WTC11 (cell line): Measurements from ENCODE around the gene TXNRD1. TPM values are rescaled to one million over a fixed set of nuclear protein-coding genes. Genes with fewer than 3 reads are reported as not detected.
A peak's percentile ranks its signal among the peaks of the same experiment; 100 is the strongest.

ENCODE experiments used
- ATAC-seq: fragments of 200-7000 bp; cut with Tn5 transposase; 2 replicates; pipeline ENCODE4 v1.10.0; 2021; ENCODE audit warnings: mild to moderate bottlenecking, moderate library complexity
- Bru-seq: library from RNA; stranded (reverse); fragments of 400-500 nt; gene quantifications from one replicate; lab custom pipeline; 2021; lab: Mats Ljungman, UMichigan
- CTCF ChIA-PET: fragments of 300-600 bp; sonication (Branson Sonifier 250); formaldehyde crosslinking; loops from one replicate; lab custom pipeline; 2021; ENCODE audit warnings: antibody characterized with exemption; lab: Charles Lee
- POLR2A ChIA-PET: fragments of 350-600 bp; sonication (Branson Sonifier 250); formaldehyde crosslinking; loops from one replicate; lab custom pipeline; 2021; ENCODE audit warnings: antibody characterized with exemption; lab: Charles Lee
- DNase-seq: peaks from one replicate; pipeline ENCODE4 v3.0.0; 2021; ENCODE audit warnings: low spot score
- H3K27ac Mint-ChIP-seq: 2 replicates; pipeline ENCODE4 v1.8.0; 2021; ENCODE audit warnings: mixed read lengths
- H3K27me3 Mint-ChIP-seq: 2 replicates; pipeline ENCODE4 v1.8.0; 2021; ENCODE audit warnings: low read depth, mild to moderate bottlenecking, moderate library complexity, mixed read lengths
- H3K36me3 Mint-ChIP-seq: 2 replicates; pipeline ENCODE4 v1.8.0; 2021; ENCODE audit warnings: mixed read lengths
- H3K4me1 Mint-ChIP-seq: 2 replicates; pipeline ENCODE4 v1.8.0; 2022; ENCODE audit warnings: mixed read lengths
- H3K4me3 Mint-ChIP-seq: 2 replicates; pipeline ENCODE4 v1.8.0; 2021; ENCODE audit warnings: mild to moderate bottlenecking, moderate library complexity, mixed read lengths
- H3K9me3 Mint-ChIP-seq: 2 replicates; pipeline ENCODE4 v1.8.0; 2021; ENCODE audit warnings: mixed read lengths
- ARID4B ChIP-seq: sonication (generic); formaldehyde crosslinking; IDR thresholded peaks from 2 replicates; pipeline ENCODE4 v1.8.0; 2023; ENCODE audit warnings: missing genetic modification reagents, mild to moderate bottlenecking, borderline replicate concordance
- ATF2 ChIP-seq: sonication (generic); formaldehyde crosslinking; IDR thresholded peaks from 2 replicates; pipeline ENCODE4 v1.8.1; 2022; ENCODE audit warnings: low read depth, missing genetic modification reagents, borderline replicate concordance
- CREB1 ChIP-seq: sonication (generic); formaldehyde crosslinking; IDR thresholded peaks from 2 replicates; pipeline ENCODE4 v1.8.0; 2023; ENCODE audit warnings: mild to moderate bottlenecking, missing genetic modification reagents
- E2F5 ChIP-seq: sonication (generic); formaldehyde crosslinking; IDR thresholded peaks from 2 replicates; pipeline ENCODE4 v1.8.1; 2022; ENCODE audit warnings: mild to moderate bottlenecking, moderate library complexity, missing genetic modification reagents
- ESRRA ChIP-seq: sonication (generic); formaldehyde crosslinking; IDR thresholded peaks from 2 replicates; pipeline ENCODE4 v1.8.1; 2022; ENCODE audit warnings: mild to moderate bottlenecking, missing genetic modification reagents, borderline replicate concordance
- ETV6 ChIP-seq: sonication (generic); formaldehyde crosslinking; IDR thresholded peaks from 2 replicates; pipeline ENCODE4 v1.8.1; 2022; ENCODE audit warnings: mild to moderate bottlenecking, missing genetic modification reagents
- FOXK1 ChIP-seq: sonication (generic); formaldehyde crosslinking; IDR thresholded peaks from 2 replicates; pipeline ENCODE4 v1.8.0; 2022; ENCODE audit warnings: mild to moderate bottlenecking, moderate library complexity, missing genetic modification reagents
- FOXP1 ChIP-seq: sonication (generic); formaldehyde crosslinking; IDR thresholded peaks from 2 replicates; pipeline ENCODE4 v1.8.0; 2022; ENCODE audit warnings: missing genetic modification reagents, mild to moderate bottlenecking, moderate library complexity, borderline replicate concordance
- HMGXB4 ChIP-seq: sonication (generic); formaldehyde crosslinking; IDR thresholded peaks from 2 replicates; pipeline ENCODE4 v1.8.1; 2023; ENCODE audit warnings: mild to moderate bottlenecking, moderate library complexity, missing genetic modification reagents
- MAX ChIP-seq: sonication (generic); formaldehyde crosslinking; IDR thresholded peaks from 2 replicates; pipeline ENCODE4 v1.8.0; 2022; ENCODE audit warnings: mild to moderate bottlenecking, missing genetic modification reagents
- MLX ChIP-seq: sonication (generic); formaldehyde crosslinking; IDR thresholded peaks from 2 replicates; pipeline ENCODE4 v1.8.1; 2023; ENCODE audit warnings: mild to moderate bottlenecking, missing genetic modification reagents, moderate library complexity
- MXD4 ChIP-seq: fragments of 250-450 bp; sonication (Bioruptor Pico); IDR thresholded peaks from 2 replicates; pipeline ENCODE4 v1.8.0; 2021; ENCODE audit warnings: mild to moderate bottlenecking, moderate library complexity, borderline replicate concordance
- NFYB ChIP-seq: sonication (generic); formaldehyde crosslinking; conservative IDR thresholded peaks from 2 replicates; pipeline ENCODE4 v1.8.0; 2022; ENCODE audit warnings: low read depth, missing genetic modification reagents
- NR1H2 ChIP-seq: sonication (generic); formaldehyde crosslinking; IDR thresholded peaks from 2 replicates; pipeline ENCODE4 v1.9.0; 2021; ENCODE audit warnings: mild to moderate bottlenecking, moderate library complexity, missing genetic modification reagents
- SP1 ChIP-seq: sonication (generic); formaldehyde crosslinking; conservative IDR thresholded peaks from 2 replicates; pipeline ENCODE4 v1.8.1; 2022; ENCODE audit warnings: missing genetic modification reagents
- ZMAT4 ChIP-seq: fragments of 250-450 bp; sonication (Bioruptor Pico); IDR thresholded peaks from 2 replicates; pipeline ENCODE4 v1.9.0; 2021; ENCODE audit warnings: mild to moderate bottlenecking
- ZNF232 ChIP-seq: sonication (generic); formaldehyde crosslinking; IDR thresholded peaks from 2 replicates; pipeline ENCODE4 v1.8.0; 2022; ENCODE audit warnings: mild to moderate bottlenecking, missing genetic modification reagents
- ZNF396 ChIP-seq: fragments of 250-450 bp; sonication (Bioruptor Pico); IDR thresholded peaks from 2 replicates; pipeline ENCODE4 v1.8.0; 2021; ENCODE audit warnings: mild to moderate bottlenecking, moderate library complexity, borderline replicate concordance
- ZNF532 ChIP-seq: fragments of 250-450 bp; sonication (Bioruptor Pico); IDR thresholded peaks from 2 replicates; pipeline ENCODE4 v1.9.0; 2021; ENCODE audit warnings: mild to moderate bottlenecking, borderline replicate concordance
- long read RNA-seq, 3 experiments: library from RNA in 1 of 3; library from capped mRNA in 1 of 3; library from polyadenylated mRNA in 1 of 3; unstranded in 2 of 3; stranded (forward) in 1 of 3; transcript quantifications; one replicate each; pipeline ENCODE4 v2.0.0, GENCODE V29; 2021
- total RNA-seq: library from RNA; stranded (reverse); gene quantifications from 3 replicates; pipeline ENCODE4 v1.2.3, GENCODE V29; 2021

TXNRD1 gene
- 95.6 to 113 TPM (median 98.7 TPM) in 3 replicates for total RNA-seq
- percentile 74 among the genes with signal in this experiment for Bru-seq, nascent RNA
- long read RNA-seq, experiment 1, transcript TXNRD1-214 (15 exons, 3,974 nt): minor isoform, 20 of 457 reads
- long read RNA-seq, experiment 1, transcript TXNRD1-205 (15 exons, 3,930 nt): major isoform, 170 of 457 reads
- long read RNA-seq, experiment 1, partial matches to known transcripts: 148 of 457 reads
- long read RNA-seq, experiment 1, other reads (novel, unspliced or antisense): 114 of 457 reads
- long read RNA-seq, experiment 2, transcript TXNRD1-205 (15 exons, 3,930 nt): major isoform, 30 of 127 reads
- long read RNA-seq, experiment 2, partial matches to known transcripts: 56 of 127 reads
- long read RNA-seq, experiment 2, other reads (novel, unspliced or antisense): 39 of 127 reads
- long read RNA-seq, experiment 3, transcript TXNRD1-205 (15 exons, 3,930 nt): major isoform, 11 of 30 reads
- long read RNA-seq, experiment 3, partial matches to known transcripts: 8 of 30 reads
- long read RNA-seq, experiment 3, other reads (novel, unspliced or antisense): 11 of 30 reads

GRCh38 chr12:104215638-104216297 lies at the start of gene TXNRD1:
TXNRD1 (plus strand) TSS chr12:104215779; CDS start chr12:104215803, 24 bp downstream.
- peaks cover 4% of the 10 kb centered on the region; the same call in 1 of the 2 replicates for H3K4me1 Mint-ChIP-seq
- H3K27me3 Mint-ChIP-seq: peaks cover 26% of the 10 kb centered on the region
- ChIA-PET POLR2A (interaction anchor here (0.7 to 1.0 kb wide), 2 partner anchors 73 to 249 kb away, joined by 3 to 4 read pairs; no protein-coding TSS in a partner anchor), CTCF (interaction anchor here (0.6 to 2.0 kb wide), 11 partner anchors 12 to 135 kb away, joined by 3 to 11 read pairs (median 4); partner anchors contain the start of gene EID3)
- H3K9me3 Mint-ChIP-seq: no peaks in the 10 kb centered on the region
- peak; percentile 87 for DNase-seq
- peak within 1 kb of the TSS; percentile 68 for H3K4me3 Mint-ChIP-seq
- peak; percentile 96 for ATAC-seq
- no peak within 1 kb of the TSS for H3K27ac Mint-ChIP-seq
- H3K36me3 Mint-ChIP-seq: no peaks in the 10 kb centered on the region
- no peak for TF ChIP-seq ATF2 (CRISPR knock-in tag)
- no peak for TF ChIP-seq NR1H2 (CRISPR knock-in tag)
- peak; percentile 88 for TF ChIP-seq MAX (CRISPR knock-in tag)
- no peak for TF ChIP-seq ESRRA
- TF ChIP-seq MLX (CRISPR knock-in tag): no peak
- no peak for TF ChIP-seq NFYB (CRISPR knock-in tag)
- 0 out of 2 replicates have a peak, but pooled peaks have one; percentile 48 for TF ChIP-seq ARID4B (CRISPR knock-in tag)
- TF ChIP-seq FOXP1 (CRISPR knock-in tag): peak; percentile 87; the same call in 1 of the 2 replicates
- peak; percentile 52 for TF ChIP-seq ETV6 (CRISPR knock-in tag)
- TF ChIP-seq ZNF396: no peak
- TF ChIP-seq ZNF232 (CRISPR knock-in tag): 0 out of 2 replicates have a peak, but pooled peaks have one; percentile 67
- TF ChIP-seq E2F5 (CRISPR knock-in tag): 0 out of 2 replicates have a peak, but pooled peaks have one; percentile 42
- TF ChIP-seq MXD4 (CRISPR knock-in tag): no peak
- no peak for TF ChIP-seq ZMAT4 (CRISPR knock-in tag)
- peak; percentile 84 for TF ChIP-seq FOXK1 (CRISPR knock-in tag)
- TF ChIP-seq ZNF532 (CRISPR knock-in tag): no peak
- TF ChIP-seq HMGXB4: peak; percentile 99
- 0 out of 2 replicates have a peak, but pooled peaks have one; percentile 62 for TF ChIP-seq CREB1
- peak; percentile 83 for TF ChIP-seq SP1
